Lung (tissue), 12 donors: ENCODE results near the gene KCNT1. TPM values are rescaled to one million over a fixed set of nuclear protein-coding genes. Genes with fewer than 3 reads are reported as not detected.

ENCODE experiments used
- ATAC-seq: fragments of 200-7000 bp; cut with Tn5 transposase; one replicate; pipeline ENCODE4 v1.9.1; 2020; ENCODE audit warnings: moderate number of reproducible peaks; ENCODE audit not compliant: insufficient read depth, low FRiP score
- DNase-seq, 3 donors: peaks; one replicate each; pipeline ENCODE4 v3.0.0-alpha.2; 2013 to 2017
- H3K27ac ChIP-seq, 2 donors: one replicate each; pipeline ENCODE4 v1.5.1; 2013; ENCODE audit warnings: mild to moderate bottlenecking in 2 of 2, moderate library complexity in 2 of 2, control low read depth in 1 of 2, inconsistent platforms in 1 of 2, low read depth in 1 of 2, low read length in 1 of 2
- H3K27me3 ChIP-seq, 3 donors: one replicate each; pipeline ENCODE4 v1.5.1; 2013; ENCODE audit warnings: low read length in 2 of 3; ENCODE audit not compliant: control insufficient read depth in 3 of 3, insufficient read depth in 3 of 3
- H3K36me3 ChIP-seq, 4 donors: one replicate each; pipeline ENCODE4 v1.5.1; 2013; ENCODE audit warnings: low read length in 4 of 4, mild to moderate bottlenecking in 1 of 4, moderate library complexity in 1 of 4; ENCODE audit not compliant: control insufficient read depth in 4 of 4, insufficient read depth in 4 of 4
- H3K4me1 ChIP-seq, 5 donors: one replicate each; pipeline ENCODE4 v1.5.1; 2013; ENCODE audit warnings: low read length in 5 of 5, mild to moderate bottlenecking in 2 of 5, moderate library complexity in 1 of 5; ENCODE audit not compliant: control insufficient read depth in 5 of 5, insufficient read depth in 5 of 5
- H3K4me3 ChIP-seq: one replicate; pipeline ENCODE4 v1.5.1; 2013; ENCODE audit warnings: mild to moderate bottlenecking, control low read depth, moderate library complexity
- H3K9ac ChIP-seq, 2 donors: one replicate each; pipeline ENCODE4 v1.5.1; 2013; ENCODE audit warnings: low read length in 2 of 2, control low read depth in 1 of 2; ENCODE audit not compliant: insufficient read depth in 1 of 2
- H3K9me3 ChIP-seq, 4 donors: one replicate each; pipeline ENCODE4 v1.5.1; 2013; ENCODE audit warnings: low read length in 3 of 4, mild to moderate bottlenecking in 1 of 4, moderate library complexity in 1 of 4; ENCODE audit not compliant: control insufficient read depth in 4 of 4, insufficient read depth in 3 of 4
- CTCF ChIP-seq: IDR thresholded peaks from 2 replicates; pipeline ENCODE4 v1.5.1; 2012; ENCODE audit warnings: mild to moderate bottlenecking; ENCODE audit errors: control extremely low read depth, extremely low read depth
- WGBS, 2 donors: extraction: QIAGEN DNeasy Blood & Tissue Kit; methylation state at CpG; one replicate each; pipeline ENCODE4 v1.1.7; 2013; 5-methylcytosine and 5-hydroxymethylcytosine counted together
- polyA plus RNA-seq, 2 donors: library from polyadenylated mRNA; stranded (reverse); fragments of 200-250 nt; gene quantifications; one replicate each; pipeline ENCODE4 v1.2.1, GENCODE V29; 2013
- total RNA-seq, 2 donors: library from RNA; depleted of rRNA in 1 of 2; stranded (reverse); fragments of >200 nt in 1 of 2; gene quantifications; one replicate each; pipeline ENCODE4 v1.2.1, GENCODE V29; 2014 to 2021
- donor health status: control.
- donor health status: control.
- donor health status: Bipolar disorder and iron deficiency.
- donor health status: healthy.
- donor health status: DM: yes; HTN: yes; CAD: no.

Gene KCNT1
- total and polyA plus RNA-seq, 4 donors: 0.06 to 0.28 (median 0.11) TPM

GRCh38 chr9:135701067-135701958 is 672 bp upstream of the KCNT1 start:
- peak; percentile 52 to 72 (median 63) for DNase-seq
- Histone ChIP-seq H3K36me3 (no peaks in the 10 kb centered on the region), H3K4me3 (no peak overlapping the region), H3K27me3 (peaks cover 0 to 18% (median 11%) of the 10 kb centered on the region in 3 donors), H3K9ac (no peak overlapping the region), H3K4me1 (peaks cover 0 to 4% (median 0%) of the 10 kb centered on the region in 5 donors), H3K9me3 (no peaks in the 10 kb centered on the region), H3K27ac (no peak overlapping the region)
- 20 to 24% methylated on average over 39 to 40 of the region's 40 CpGs for WGBS, 2 donors
- no peak for TF ChIP-seq CTCF
- ATAC-seq: no peak

DNA sequence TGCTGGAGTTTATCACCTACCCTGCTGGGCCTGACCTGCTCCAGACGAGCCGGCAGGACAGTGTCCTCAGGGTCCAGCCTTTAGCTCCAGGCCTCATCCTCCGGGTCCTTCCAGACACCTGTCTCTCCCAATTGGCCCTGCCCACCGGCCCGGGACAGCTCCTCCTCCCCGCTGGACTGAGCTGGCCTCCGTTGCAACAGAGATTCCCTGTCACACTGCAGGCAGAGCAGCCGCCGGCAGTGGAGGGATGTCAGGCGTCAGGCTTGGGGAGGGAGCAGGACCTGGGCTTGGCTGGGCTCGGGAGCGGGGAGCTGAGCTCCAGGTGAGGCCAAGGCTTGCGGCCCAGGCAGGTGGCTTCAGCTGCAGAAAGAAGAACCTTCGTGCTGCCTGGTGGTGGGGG is 1.7 kb downstream of the KCNT1 start:
- ATAC-seq (no peak), DNase-seq (no peak)
- H3K27ac ChIP-seq: no peak overlapping the region
- no peak for TF ChIP-seq CTCF
- WGBS, 2 donors: 32 to 33% methylated on average over 14 of the region's 14 CpGs
- H3K27me3 ChIP-seq: peaks cover 0 to 28% (median 20%) of the 10 kb centered on the region in 3 donors
- H3K9ac ChIP-seq: no peak overlapping the region
- H3K36me3 ChIP-seq: no peaks in the 10 kb centered on the region
- H3K4me1 ChIP-seq: peaks cover 0 to 4% (median 0%) of the 10 kb centered on the region in 5 donors
- no peaks in the 10 kb centered on the region for H3K9me3 ChIP-seq
- no peak overlapping the region for H3K4me3 ChIP-seq

DNA sequence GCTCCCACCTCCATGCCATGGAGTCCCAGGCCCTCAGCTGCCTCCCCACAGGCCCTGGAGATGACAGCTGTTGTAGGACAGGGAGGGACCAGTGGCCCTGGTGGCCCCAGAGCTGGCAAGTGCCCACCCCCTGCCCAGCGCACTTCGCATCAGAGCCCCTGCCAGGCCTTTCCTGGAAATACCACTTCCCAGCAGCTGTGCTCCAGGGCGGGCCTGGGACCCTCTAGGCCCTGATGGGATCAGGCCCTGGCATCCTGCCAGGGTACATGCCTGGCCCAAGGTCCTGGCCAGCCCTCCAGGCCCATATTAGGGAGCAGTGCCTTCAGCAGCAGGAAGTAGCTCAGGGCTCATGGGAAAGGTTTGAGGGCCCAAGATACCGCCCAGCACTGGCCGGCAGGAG is 2.5 kb downstream of the KCNT1 start:
- Histone ChIP-seq H3K4me1 (peaks cover 0 to 4% (median 0%) of the 10 kb centered on the region in 5 donors), H3K9me3 (no peaks in the 10 kb centered on the region), H3K9ac (no peak overlapping the region), H3K36me3 (no peaks in the 10 kb centered on the region), H3K27ac (no peak overlapping the region), H3K27me3 (peaks cover 0 to 28% (median 23%) of the 10 kb centered on the region in 3 donors), H3K4me3 (no peak overlapping the region)
- no peak for ATAC-seq
- TF ChIP-seq CTCF: no peak
- DNase-seq: peak; percentile 34 to 59 (median 42)
- 63 to 66% methylated on average over 5 of the region's 5 CpGs for WGBS, 2 donors
